GM11168 (cell line): Measurements from ENCODE around the gene TMEM8B.

Source experiments
- in situ Hi-C: fragments of 300-500 bp; cut with MboI; formaldehyde crosslinking; loops from one replicate; pipeline ENCODE4 v1.12.0; 2022; ENCODE audit warnings: low sequenced_read_pairs; ENCODE audit not compliant: unreplicated experiment

The TMEM8B gene

DNA sequence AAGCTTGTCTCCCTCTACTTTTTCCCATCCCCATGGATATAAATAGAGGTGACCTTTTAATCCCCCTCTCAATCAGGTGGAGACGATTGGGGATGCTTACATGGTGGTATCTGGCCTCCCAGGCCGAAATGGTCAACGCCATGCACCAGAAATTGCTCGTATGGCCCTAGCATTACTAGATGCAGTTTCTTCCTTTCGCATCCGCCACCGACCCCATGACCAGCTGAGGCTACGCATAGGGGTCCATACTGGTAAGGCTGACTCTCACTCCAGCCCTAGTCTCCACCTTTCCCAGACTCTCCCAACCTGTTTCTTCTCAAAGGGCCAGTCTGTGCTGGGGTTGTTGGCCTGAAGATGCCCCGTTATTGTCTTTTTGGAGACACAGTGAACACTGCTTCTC, 20.6 kb upstream of the TMEM8B start:
- in situ Hi-C loops = no loop called here

- in situ Hi-C loops = no loop called here
Observed at GRCh38 chr9:35810122-35810521, 18.9 kb upstream of the TMEM8B start.

- in situ Hi-C loops = no loop called here
Observed at GRCh38 chr9:35811381-35812024, 17.5 kb upstream of the TMEM8B start.

- in situ Hi-C loops = no loop called here
Observed at GRCh38 chr9:35812025-35812602, 16.9 kb upstream of the TMEM8B start, which contains the start of gene SPAG8. SPAG8 (minus strand) TSS chr9:35812262; CDS start chr9:35812147, 115 bp downstream.

DNA sequence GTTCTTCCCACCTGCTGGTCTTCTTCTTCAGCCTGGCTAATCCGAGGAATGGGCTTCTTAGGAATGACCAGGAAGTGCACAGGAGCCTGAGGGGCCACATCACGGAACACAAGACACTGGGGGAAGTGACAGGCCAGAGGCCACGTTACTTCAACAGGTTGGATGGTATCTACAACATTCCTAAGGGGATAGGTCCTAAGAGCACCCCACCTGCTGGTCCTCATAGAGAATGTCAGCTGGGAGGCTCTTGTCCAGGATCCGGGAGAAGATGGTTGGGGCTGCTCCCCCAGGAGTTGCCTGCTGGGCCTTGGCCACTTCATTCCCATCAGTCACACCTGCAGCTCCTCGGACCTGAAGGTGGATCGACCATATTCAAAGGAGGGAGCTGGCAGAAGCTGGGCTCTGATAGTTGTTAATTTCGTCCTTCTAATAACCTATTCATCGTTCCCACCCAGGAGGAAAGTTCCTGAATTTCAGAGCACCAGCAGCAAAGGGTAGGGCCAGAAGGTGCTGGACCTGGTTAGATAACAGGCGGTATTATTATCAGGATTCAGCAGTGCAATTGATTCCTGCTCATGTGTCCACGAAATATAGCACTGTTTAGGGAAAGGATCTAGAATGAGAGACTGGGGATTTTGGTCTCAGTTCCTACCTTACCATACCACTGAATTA, 15.5 kb upstream of the TMEM8B start:
- in situ Hi-C loops = no loop called here

DNA sequence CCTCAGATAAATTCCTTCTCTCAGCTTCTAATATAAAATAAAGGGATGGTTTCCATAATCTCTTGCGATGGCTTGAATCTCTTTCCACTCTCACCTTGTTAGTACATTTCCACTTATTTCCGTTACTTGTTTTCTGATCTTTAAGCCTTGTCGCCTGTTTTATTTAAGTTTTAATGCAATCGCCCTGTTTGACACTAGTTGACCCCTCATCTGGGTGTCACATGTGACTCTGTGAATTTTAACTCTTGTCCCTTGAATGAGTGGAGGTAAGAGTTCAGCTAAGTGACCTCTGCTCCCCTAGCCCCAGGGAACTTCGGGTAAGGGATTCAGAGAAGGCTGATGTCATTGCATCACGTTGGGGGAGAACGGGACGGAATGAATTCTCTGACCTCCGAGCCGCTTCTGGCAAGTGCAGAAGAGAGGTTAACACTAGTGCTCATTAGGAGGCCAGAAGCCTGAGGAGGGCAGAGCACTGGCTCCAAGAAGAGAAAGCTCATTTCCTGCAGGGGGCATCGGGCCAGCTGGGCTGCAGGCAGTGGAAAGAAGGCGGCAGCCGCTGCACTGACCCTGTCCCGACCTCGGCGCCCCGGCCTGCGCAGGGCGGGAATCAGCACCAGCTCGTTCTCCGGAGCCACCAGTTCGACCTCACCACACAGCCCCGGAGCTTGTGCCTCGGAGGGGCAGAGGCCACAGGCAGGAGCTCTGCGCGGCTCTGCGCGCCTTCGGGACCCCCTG, 14.8 kb upstream of the TMEM8B start:
- in situ Hi-C loops = no loop called here

DNA sequence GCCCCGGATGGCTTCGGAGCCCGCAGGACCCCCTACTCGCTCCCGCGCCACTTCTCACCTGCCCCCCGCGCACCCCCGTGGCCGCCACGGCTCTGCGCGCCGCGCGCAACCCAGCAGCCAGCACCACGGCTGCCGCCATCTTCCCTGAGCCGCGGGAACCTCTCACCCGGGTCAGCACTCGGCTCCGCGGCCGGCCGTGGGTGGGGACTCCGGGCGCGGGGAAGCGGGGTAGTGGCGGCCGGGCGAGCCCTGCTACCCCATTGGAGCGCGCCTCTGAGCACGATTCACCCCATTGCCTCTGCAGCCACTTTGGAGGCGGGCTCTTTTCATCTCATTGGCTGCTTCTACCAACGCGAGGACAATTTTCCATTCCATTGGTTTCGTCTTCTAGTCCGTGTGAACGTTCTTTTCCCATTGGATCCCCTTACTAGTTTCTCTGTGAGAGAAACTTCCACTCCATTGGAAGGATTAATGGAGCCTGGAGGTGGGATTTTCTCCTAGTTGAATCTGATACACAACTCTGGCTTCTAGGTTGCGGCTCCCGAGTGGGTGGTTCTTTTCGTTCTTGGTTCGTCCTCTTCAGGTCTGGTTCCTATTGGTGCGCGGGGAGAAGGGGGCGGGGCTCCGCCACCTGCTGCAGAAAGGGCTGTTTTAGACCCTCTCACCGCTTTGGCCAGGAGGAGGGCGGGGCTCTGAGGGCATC, 14.0 kb upstream of the TMEM8B start, which contains the start of gene HINT2:
Gene HINT2 (minus strand): TSS at position 202 of the 703 bp plus-strand sequence. CDS start 63 bp downstream, at position 139.
- in situ Hi-C loops = no loop called here

DNA sequence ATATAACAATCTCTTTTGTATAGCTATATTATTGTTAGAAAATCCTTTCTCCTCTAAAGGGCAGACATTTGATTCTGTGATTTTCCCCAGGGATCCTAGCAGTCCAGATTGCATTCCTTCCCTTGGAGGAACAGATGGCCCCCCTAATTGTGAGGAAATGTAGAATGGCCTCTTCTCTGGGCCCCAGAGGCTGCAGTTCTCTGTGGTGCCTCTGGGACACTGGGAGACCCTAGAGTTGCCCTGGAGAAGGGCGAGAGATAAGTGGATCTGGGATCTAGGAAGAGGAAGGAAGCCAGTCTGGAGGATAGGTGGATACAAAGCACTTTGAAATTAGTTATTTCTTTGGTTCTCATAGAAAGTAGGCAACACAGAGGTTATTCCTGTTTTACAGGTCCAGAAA, 12.3 kb upstream of the TMEM8B start:
- in situ Hi-C loops = no loop called here

GRCh38 chr9:35818341-35818740, 10.7 kb upstream of the TMEM8B start:
- in situ Hi-C loops = no loop called here

DNA sequence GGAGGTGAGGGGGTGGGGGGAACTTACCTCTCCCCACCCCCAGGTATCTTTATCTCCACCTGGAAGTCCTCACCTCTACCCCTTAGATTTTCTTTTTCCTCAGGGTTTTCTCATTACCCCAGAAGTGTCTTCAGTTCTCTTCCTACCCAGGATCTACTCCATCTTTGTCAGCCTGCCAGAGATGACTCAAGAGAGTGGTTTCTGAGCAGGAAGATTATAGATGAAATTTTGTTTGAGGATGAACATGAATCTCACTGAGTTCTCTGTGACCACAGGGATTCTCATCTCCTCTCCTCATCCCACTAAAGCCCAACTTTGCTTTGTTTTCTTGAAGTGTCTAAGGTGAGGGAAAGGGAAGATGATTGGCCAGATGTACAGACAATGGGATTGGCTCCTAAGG, 9.0 kb upstream of the TMEM8B start:
- in situ Hi-C loops = no loop called here

- in situ Hi-C loops = no loop called here
Observed at GRCh38 chr9:35822926-35823325, 6.1 kb upstream of the TMEM8B start.

DNA sequence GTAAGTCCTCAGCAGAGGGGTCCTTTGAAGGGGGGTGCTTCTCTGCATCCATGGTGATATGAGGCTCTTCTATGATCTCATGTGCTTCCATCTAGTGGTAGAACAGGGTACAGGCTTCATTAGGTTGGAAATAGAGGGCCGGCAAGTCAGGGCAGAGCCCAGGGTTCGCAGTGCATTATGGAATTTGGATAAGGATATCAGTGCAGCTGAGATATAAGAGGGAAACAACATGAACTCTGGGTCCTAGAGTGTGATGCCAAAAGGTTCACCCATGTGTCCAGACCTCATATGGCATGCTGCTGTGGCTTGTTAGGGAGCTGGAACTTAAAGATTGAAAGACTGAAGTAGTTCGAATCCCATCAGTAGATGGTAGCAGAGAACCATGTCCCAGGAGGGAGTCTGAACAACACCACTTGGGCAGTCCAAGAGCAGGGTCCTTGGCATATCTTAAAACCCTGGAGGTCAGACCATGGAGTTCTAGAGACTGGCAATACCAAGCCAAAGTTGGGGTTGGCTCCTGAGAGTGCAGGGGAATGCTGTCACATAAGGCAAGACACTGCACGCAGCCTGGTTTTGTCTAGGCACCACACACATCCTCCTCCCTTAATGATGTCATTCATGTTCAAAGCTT, 2.8 kb upstream of the TMEM8B start:
- in situ Hi-C loops = no loop called here

DNA sequence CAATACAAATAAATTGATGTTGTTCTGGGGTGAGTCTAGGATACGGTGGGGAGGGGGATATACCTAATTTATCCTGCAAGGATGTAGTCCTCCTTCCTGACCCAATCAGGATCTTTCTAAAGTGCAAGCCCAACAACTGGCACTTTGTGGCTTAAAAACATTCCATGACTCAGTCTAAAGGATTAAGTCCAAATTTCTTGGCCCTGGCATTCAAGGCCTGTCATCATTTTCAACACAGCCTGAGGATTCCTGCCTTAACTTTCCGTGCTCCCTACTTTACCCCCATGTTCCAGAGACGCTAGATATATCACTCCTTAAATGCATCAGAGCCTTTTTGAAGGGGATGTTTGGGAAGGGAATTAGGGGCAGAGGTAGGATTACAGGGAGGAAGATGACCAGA, 1.5 kb upstream of the TMEM8B start:
- in situ Hi-C loops = no loop called here

- in situ Hi-C loops = no loop called here
Observed at GRCh38 chr9:35828716-35829083, 328 bp upstream of the TMEM8B start, which contains the start of gene FAM221B. FAM221B (minus strand) TSS chr9:35828732; CDS start chr9:35826161, 2,571 bp downstream.

GRCh38 chr9:35829764-35830096, 702 bp downstream of the TMEM8B start:
- in situ Hi-C loops = no loop called here

DNA sequence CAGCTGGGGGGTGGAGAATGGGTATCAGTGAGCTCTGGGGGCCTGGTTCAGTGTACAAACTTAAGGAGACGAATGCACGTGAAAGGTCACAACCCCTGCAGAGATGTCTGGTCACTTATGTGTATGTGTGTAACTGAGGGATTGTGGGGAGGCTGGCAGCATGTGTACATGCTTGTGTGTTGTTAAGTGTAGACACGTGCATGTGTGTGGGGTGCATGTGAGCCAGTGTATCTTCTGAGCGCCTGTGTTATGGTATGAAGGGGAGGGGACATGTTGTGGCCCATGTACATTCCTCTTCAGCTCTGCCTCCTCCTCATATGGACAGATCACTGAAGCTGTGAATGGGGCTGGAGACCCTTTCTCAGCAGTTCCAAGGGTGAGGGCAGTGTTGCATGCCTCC, 2.0 kb downstream of the TMEM8B start:
- in situ Hi-C loops = no loop called here

- in situ Hi-C loops = no loop called here
Observed at GRCh38 chr9:35832814-35833213, 3.8 kb downstream of the TMEM8B start.

GRCh38 chr9:35834260-35835215, 5.5 kb downstream of the TMEM8B start:
- in situ Hi-C loops = no loop called here

GRCh38 chr9:35835216-35835632, 6.2 kb downstream of the TMEM8B start:
- in situ Hi-C loops = no loop called here
